NOMO-1 (cell line): ENCODE data around the gene FAM217A.
"Not testable (repeated sequence)": the region's sequence is repeated elsewhere in the genome, so short reads cannot be mapped to it uniquely, and the experiment has no call there.

Experiments used
- DNase-seq, 2 experiments: peaks; one replicate each; lab custom pipeline; 2025; ENCODE audit not compliant: unreplicated experiment in 2 of 2; lab: John Stamatoyannopoulos, UW

The FAM217A gene

GRCh38 chr6:4078691-4079471 is at the start of gene FAM217A:
Gene FAM217A, minus strand, starts transcription at chr6:4079137. Its CDS starts 1,723 bp downstream, at chr6:4077414.
- no peak for DNase-seq

GRCh38 chr6:4128072-4128471 is 49.1 kb upstream of the FAM217A start:
- DNase-seq, result no peak

- no peak for DNase-seq
Measured at GRCh38 chr6:4125933-4126864, 47.3 kb upstream of the FAM217A start.

- no peak for DNase-seq
Measured at GRCh38 chr6:4125500-4125899, 46.6 kb upstream of the FAM217A start.

GRCh38 chr6:4124351-4124750 is 45.4 kb upstream of the FAM217A start:
- no peak for DNase-seq

- DNase-seq, result no peak
Measured at GRCh38 chr6:4115741-4116140, 36.8 kb upstream of the FAM217A start.

GRCh38 chr6:4114123-4114522 is 35.2 kb upstream of the FAM217A start:
- no peak for DNase-seq

GRCh38 chr6:4113649-4114048 is 34.7 kb upstream of the FAM217A start:
- no peak for DNase-seq

GRCh38 chr6:4112366-4112765 is 33.4 kb upstream of the FAM217A start:
- DNase-seq, result no peak

- DNase-seq, result not testable (repeated sequence)
Measured at GRCh38 chr6:4109363-4109815, 30.5 kb upstream of the FAM217A start.

GRCh38 chr6:4108561-4109093 is 29.7 kb upstream of the FAM217A start:
- DNase-seq, result no peak

GRCh38 chr6:4107873-4108272 is 28.9 kb upstream of the FAM217A start:
- no peak for DNase-seq

GRCh38 chr6:4105980-4106536 is 27.1 kb upstream of the FAM217A start:
- DNase-seq, result no peak

GRCh38 chr6:4103929-4104328 is 25.0 kb upstream of the FAM217A start:
- DNase-seq, result no peak

- no peak for DNase-seq
Measured at GRCh38 chr6:4102687-4103244, 23.8 kb upstream of the FAM217A start.

GRCh38 chr6:4101298-4101697 is 22.4 kb upstream of the FAM217A start:
- no peak for DNase-seq

- no peak for DNase-seq
Measured at GRCh38 chr6:4100655-4101054, 21.7 kb upstream of the FAM217A start.

- DNase-seq, result no peak
Measured at GRCh38 chr6:4093288-4093687, 14.4 kb upstream of the FAM217A start.

GRCh38 chr6:4091941-4092340 is 13.0 kb upstream of the FAM217A start:
- no peak for DNase-seq

GRCh38 chr6:4090043-4090442 is 11.1 kb upstream of the FAM217A start:
- not testable (repeated sequence) for DNase-seq

- no peak for DNase-seq
Measured at GRCh38 chr6:4088704-4089103, 9.8 kb upstream of the FAM217A start.
